Upper lobe of left lung (tissue), 4 donors: ENCODE data around the gene MXRA7.

Source experiments
- EP300 ChIP-seq, 4 donors: sonication (generic); formaldehyde crosslinking; IDR thresholded peaks; one replicate each; pipeline ENCODE4 v1.5.1; 2017; ENCODE audit warnings: antibody characterized with exemption in 4 of 4, control low read depth in 2 of 4
- POLR2A ChIP-seq, 4 donors: fragments of 450-650 bp; IDR thresholded peaks; one replicate each; pipeline ENCODE4 v1.5.1; 2016 to 2017; ENCODE audit warnings: antibody characterized with exemption in 4 of 4, mild to moderate bottlenecking in 2 of 4
- TF ChIP-seq, protein P1 (sequence below), 6 experiments: fragments of 450-650 bp in 4 of 6; fragments of 200-600 bp in 2 of 6; sonication (generic) in 2 of 6; IDR thresholded peaks; one replicate each; pipeline ENCODE4 v1.5.1; 2016 to 2019; ENCODE audit warnings: antibody characterized with exemption in 6 of 6

- TF ChIP-seq POLR2A (IDR thresholded peaks at IDR 0.05) (no peak), EP300 (IDR thresholded peaks at IDR 0.05) (no peak)
- TF ChIP-seq, protein P1, sequence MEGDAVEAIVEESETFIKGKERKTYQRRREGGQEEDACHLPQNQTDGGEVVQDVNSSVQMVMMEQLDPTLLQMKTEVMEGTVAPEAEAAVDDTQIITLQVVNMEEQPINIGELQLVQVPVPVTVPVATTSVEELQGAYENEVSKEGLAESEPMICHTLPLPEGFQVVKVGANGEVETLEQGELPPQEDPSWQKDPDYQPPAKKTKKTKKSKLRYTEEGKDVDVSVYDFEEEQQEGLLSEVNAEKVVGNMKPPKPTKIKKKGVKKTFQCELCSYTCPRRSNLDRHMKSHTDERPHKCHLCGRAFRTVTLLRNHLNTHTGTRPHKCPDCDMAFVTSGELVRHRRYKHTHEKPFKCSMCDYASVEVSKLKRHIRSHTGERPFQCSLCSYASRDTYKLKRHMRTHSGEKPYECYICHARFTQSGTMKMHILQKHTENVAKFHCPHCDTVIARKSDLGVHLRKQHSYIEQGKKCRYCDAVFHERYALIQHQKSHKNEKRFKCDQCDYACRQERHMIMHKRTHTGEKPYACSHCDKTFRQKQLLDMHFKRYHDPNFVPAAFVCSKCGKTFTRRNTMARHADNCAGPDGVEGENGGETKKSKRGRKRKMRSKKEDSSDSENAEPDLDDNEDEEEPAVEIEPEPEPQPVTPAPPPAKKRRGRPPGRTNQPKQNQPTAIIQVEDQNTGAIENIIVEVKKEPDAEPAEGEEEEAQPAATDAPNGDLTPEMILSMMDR (IDR thresholded peaks at IDR 0.05) = no peak
Measured at GRCh38 chr17:76735586-76736348, 25.0 kb upstream of the MXRA7 start.
